Glutamatergic neuron (in vitro differentiated cells): ENCODE measurements around the gene PSTPIP2. TPM values are rescaled to one million over a fixed set of nuclear protein-coding genes. Genes with fewer than 3 reads are reported as not detected.
A peak's percentile ranks its signal among the peaks of the same experiment; 100 is the strongest.
"Not testable (repeated sequence)": the region's sequence is repeated elsewhere in the genome, so short reads cannot be mapped to it uniquely, and the experiment has no call there.

Source experiments
- DNase-seq: peaks from one replicate; pipeline ENCODE4 v3.0.0; 2022
- H3K27ac Mint-ChIP-seq: one replicate; pipeline ENCODE4 v1.8.0; 2020; ENCODE audit warnings: mild to moderate bottlenecking, mixed read lengths, inconsistent platforms; ENCODE audit not compliant: unreplicated experiment
- H3K27me3 Mint-ChIP-seq: one replicate; pipeline ENCODE4 v1.8.0; 2020; ENCODE audit warnings: mild to moderate bottlenecking, moderate library complexity, mixed read lengths, inconsistent platforms; ENCODE audit not compliant: unreplicated experiment
- H3K36me3 Mint-ChIP-seq: one replicate; pipeline ENCODE4 v1.8.0; 2020; ENCODE audit warnings: mild to moderate bottlenecking, mixed read lengths, inconsistent platforms; ENCODE audit not compliant: unreplicated experiment
- H3K4me1 Mint-ChIP-seq: one replicate; pipeline ENCODE4 v1.8.0; 2020; ENCODE audit warnings: mild to moderate bottlenecking, low read depth, mixed read lengths, inconsistent platforms; ENCODE audit not compliant: unreplicated experiment
- H3K4me3 Mint-ChIP-seq: one replicate; pipeline ENCODE4 v1.8.0; 2020; ENCODE audit warnings: mild to moderate bottlenecking, mixed read lengths, inconsistent platforms; ENCODE audit not compliant: unreplicated experiment
- H3K9me3 Mint-ChIP-seq: one replicate; pipeline ENCODE4 v1.8.0; 2020; ENCODE audit warnings: mild to moderate bottlenecking, moderate library complexity, mixed read lengths, inconsistent platforms; ENCODE audit not compliant: unreplicated experiment
- CTCF ChIP-seq: fragments of 200-600 bp; sonication (generic); IDR thresholded peaks from one replicate; pipeline ENCODE4 v1.5.0; 2021; ENCODE audit not compliant: partially characterized antibody, unreplicated experiment
- total RNA-seq: library from RNA; stranded (reverse); fragmentation: NEBNext Ultra II Directional; extraction: Animal tissue kit (Norgen Biotek cat#: 25700); gene quantifications from one replicate; pipeline ENCODE4 v1.2.1, GENCODE V29; 2021; ENCODE audit not compliant: unreplicated experiment

PSTPIP2 gene
- total RNA-seq, 1 donor from 2014 or later = 0.20 TPM

GRCh38 chr18:45976974-45977373 is 95.1 kb downstream of the PSTPIP2 start:
- Mint-ChIP-seq H3K27ac (no peak overlapping the region), H3K4me1 (no peaks in the 10 kb centered on the region), H3K27me3 (no peaks in the 10 kb centered on the region), H3K4me3 (no peak overlapping the region), H3K36me3 (no peaks in the 10 kb centered on the region), H3K9me3 (no peaks in the 10 kb centered on the region)
- no peak for DNase-seq
- TF ChIP-seq CTCF = no peak

DNA sequence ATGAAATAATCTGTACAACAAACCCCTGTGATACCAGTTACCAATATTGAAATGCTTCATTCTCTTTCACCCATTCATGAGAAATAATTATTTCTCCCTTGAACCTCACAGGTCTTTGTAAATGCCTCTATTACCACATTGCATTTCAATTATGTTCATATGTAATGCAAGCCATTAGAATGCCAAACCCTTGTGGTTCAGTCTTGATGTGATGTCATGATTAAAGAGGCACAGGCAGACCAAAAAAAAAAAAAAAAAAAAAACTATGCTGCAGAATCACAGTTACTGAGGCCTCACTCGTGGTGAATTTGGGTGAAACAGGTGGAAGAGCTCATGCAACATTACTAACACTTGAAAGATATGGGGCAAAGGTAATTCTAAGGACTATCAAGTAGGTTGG is 95.5 kb downstream of the PSTPIP2 start:
- Mint-ChIP-seq H3K4me3 (no peak overlapping the region), H3K36me3 (no peaks in the 10 kb centered on the region), H3K27me3 (no peaks in the 10 kb centered on the region), H3K27ac (no peak overlapping the region), H3K9me3 (no peaks in the 10 kb centered on the region), H3K4me1 (no peaks in the 10 kb centered on the region)
- TF ChIP-seq CTCF = no peak
- no peak for DNase-seq

GRCh38 chr18:45974088-45974536 is 97.9 kb downstream of the PSTPIP2 start:
- Mint-ChIP-seq H3K27ac (no peak overlapping the region), H3K9me3 (no peaks in the 10 kb centered on the region), H3K27me3 (no peaks in the 10 kb centered on the region), H3K4me3 (no peak overlapping the region), H3K36me3 (no peaks in the 10 kb centered on the region), H3K4me1 (no peaks in the 10 kb centered on the region)
- DNase-seq = peak; percentile 46
- TF ChIP-seq CTCF = peak; percentile 42

- Mint-ChIP-seq H3K27me3 (peaks cover 3% of the 10 kb centered on the region), H3K9me3 (peaks cover 4% of the 10 kb centered on the region), H3K36me3 (no peaks in the 10 kb centered on the region), H3K27ac (peak within 1 kb of the TSS; percentile 92), H3K4me1 (peaks cover 2% of the 10 kb centered on the region), H3K4me3 (peak within 1 kb of the TSS; percentile 99)
- DNase-seq = peak; percentile 95
- TF ChIP-seq CTCF = no peak
Observed at GRCh38 chr18:45967007-45967706, 104.9 kb downstream of the PSTPIP2 start, which contains the start of gene EPG5. TSS of gene EPG5 (minus strand) at chr18:45967329. CDS start at chr18:45967239, 90 bp downstream.

- not testable (repeated sequence) for H3K4me1 Mint-ChIP-seq, DNase-seq, H3K27ac Mint-ChIP-seq, H3K27me3 Mint-ChIP-seq, H3K36me3 Mint-ChIP-seq, H3K9me3 Mint-ChIP-seq
- peak overlapping the region; percentile 41 for H3K4me3 Mint-ChIP-seq
Observed at GRCh38 chr18:45964913-45965312, 107.1 kb downstream of the PSTPIP2 start.
